HG03442 (cell line): ENCODE measurements around the gene MAGIX.

Experiments
- ATAC-seq: cut with Tn5 transposase; IDR thresholded peaks from one replicate; pipeline ENCODE4 v1.9.1; 2021; ENCODE audit warnings: mild to moderate bottlenecking, moderate library complexity; ENCODE audit not compliant: unreplicated experiment

MAGIX gene

DNA sequence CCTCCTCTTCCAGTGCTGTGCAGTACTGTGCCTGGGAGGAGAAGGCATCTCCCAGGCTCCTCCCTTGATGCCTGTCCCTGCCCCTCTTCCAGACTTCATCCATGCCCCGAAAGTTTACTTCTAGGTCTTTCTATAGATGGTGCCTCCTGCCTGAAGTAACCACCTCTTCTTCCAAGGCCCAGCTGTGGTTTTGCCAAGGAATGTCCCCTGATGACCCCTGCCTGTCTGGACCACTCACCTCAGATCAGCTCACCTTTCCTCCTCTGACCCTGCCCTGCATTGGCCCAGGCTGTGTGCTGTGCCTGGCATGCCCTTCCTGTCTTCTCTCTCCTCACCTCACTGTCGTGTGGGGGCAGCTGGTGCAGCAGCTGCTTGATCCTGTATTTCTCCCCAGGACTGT, 16.8 kb downstream of the MAGIX start:
- ATAC-seq: no peak

DNA sequence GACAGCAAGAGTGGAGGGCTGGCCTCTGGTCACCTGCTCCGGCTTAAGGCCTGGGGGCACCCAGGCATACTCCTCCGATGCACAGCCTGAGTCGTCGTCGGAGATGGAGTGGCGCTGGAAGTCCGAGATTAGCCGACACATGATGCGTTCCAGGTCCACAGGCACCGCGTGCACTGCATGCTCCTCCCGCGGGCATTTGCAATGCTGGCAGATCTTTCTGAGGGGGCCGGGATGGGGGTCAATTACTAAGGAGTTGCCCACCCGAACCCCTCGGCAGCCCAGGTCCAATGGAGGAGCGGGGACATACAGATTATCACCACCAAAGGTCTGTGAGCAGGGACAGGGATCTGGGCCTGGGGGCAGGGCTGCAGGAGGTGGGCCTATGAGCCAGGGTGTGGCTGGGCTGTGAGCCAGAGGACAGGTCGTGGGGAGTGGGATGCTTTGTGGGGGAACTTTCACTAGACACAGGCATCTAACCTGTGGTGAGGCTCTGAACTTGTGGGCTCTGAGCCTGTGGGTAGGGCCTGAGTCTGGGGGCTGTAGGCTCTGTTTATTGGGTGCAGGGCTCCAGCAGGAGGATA, 21.2 kb downstream of the MAGIX start:
- ATAC-seq: no peak

DNA sequence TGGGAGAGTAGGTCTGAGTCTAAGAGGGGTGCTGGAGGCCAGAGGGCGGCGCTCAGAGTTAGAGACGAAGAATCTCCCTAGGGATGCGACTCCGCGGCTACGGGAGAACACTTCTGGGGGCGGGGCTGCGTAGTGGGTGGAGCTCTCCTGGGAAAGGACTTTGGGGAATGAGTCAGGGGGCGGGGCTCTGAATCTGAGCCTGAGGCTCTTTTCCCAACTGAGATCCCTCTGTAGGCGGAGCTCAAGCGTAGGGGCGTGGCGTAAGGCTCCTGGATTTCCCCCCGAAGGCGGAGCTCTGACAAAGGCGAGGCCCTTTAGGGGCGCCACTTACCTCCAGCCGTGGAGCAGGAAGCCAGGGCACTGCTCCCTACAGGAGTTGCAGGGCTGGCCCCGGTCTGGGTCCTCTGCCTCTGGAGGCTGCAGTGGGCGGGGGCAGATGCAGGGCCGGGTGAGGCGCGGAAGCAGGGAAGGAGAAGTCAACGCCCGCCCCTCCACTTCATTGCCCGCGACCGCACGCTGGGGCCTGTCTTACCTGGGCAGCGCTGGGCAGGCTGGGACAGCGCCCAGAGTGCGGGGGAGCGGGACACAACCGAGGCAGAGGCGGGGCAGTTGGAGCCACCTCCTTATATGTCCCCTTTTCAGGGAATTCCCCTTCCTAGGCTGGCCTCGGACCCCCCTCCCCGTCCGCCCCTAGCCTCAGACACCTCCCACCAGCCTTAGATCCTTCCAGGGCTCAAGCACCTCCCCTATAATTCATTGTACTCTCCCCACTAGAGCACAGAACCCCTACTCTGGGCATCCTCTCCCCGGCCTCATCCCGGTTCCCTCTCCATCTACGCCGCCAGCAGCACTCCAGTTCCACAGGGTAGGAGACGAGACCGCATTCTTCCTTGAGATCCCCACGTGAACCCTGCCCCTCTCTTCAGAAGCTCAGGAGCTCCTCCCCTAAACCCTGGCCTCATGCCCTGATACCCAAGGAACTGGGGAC, 22.0 kb downstream of the MAGIX start:
- ATAC-seq: no peak

DNA sequence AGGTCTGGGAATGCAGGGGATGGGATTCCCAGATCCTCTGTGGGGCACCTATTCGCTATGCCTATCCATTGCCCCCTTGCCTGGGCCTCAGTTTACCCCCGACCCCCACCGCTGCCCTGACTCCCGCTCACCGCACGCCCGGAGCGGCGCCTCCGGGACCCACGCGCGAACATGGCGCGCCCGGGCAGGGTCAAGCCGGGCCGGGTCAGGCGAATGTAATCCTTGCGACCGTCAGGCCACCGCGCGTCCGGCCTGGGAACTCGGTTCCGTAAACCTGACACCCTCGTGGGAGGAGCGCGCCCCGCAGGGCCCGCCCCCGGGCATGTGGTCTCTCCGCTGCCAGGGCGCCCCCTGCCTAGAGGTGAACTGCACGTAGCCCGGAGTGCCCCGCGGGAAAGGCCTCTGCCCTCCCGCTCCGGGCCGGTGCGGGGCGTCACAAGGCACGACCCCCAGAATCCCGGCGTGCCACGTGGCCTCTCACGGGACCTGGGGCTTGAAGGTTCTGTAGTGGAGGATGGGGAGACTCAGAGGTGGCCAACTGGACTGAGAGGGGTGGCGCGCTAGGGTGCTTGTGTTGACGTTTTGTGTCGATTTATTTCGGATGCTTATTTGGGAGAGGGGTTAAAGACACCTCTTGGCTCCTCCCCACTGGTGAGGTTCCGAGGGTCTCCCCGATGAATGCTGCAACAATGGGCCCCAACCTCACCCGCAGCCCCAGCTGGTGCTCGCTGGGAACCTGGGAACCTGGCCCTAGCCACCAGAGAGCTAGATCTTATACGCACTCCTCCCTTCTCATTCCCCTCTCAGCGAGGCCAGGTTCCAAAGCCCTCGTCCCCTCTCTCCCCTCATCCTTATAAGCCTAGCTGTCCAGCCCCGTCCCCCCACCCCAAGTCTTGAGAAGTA, 23.8 kb downstream of the MAGIX start, which contains the start of gene PRICKLE3:
TSS of gene PRICKLE3 (minus strand) at position 249 of the 903 bp plus-strand sequence. CDS start at position 173, 76 bp downstream.
- peak; percentile 23 for ATAC-seq

DNA sequence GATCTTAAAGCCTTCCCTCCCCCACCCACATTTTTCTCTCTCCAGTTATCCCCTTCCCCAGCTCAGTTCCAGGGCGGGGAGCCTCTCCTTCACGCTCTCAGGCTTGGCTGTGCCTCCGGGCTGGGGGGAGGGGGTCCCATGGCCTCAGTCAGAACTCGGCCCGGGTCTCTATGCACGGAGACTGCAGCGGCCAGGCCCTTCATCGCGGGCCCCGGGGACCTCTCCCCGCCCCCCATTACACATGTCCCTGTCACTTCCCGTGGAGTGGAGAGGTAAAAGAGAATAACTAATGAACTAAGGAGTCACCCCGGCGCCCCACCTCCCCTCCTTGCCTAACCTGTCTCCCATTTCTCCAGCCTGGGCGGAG, 24.5 kb downstream of the MAGIX start:
- no peak for ATAC-seq

DNA sequence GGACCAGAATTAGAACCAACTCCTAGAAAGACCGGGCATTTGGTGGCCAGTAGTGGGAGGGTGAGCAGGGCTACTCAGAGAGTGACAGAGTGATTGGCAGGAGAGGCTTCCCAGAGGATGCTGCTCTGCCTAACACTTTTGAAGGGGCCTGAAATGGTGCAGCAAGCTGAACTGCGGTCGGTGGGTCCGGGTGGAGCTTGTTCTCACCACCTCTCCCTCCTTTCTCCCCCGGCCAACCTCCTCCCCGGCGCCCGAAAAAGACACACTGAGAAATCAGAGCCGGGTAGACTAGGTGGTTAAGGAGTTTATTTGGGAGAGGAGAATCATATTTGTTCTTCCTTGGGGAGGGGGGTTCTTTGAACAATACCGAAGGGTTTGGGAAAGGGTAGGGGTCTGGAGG, 25.0 kb downstream of the MAGIX start:
- no peak for ATAC-seq

DNA sequence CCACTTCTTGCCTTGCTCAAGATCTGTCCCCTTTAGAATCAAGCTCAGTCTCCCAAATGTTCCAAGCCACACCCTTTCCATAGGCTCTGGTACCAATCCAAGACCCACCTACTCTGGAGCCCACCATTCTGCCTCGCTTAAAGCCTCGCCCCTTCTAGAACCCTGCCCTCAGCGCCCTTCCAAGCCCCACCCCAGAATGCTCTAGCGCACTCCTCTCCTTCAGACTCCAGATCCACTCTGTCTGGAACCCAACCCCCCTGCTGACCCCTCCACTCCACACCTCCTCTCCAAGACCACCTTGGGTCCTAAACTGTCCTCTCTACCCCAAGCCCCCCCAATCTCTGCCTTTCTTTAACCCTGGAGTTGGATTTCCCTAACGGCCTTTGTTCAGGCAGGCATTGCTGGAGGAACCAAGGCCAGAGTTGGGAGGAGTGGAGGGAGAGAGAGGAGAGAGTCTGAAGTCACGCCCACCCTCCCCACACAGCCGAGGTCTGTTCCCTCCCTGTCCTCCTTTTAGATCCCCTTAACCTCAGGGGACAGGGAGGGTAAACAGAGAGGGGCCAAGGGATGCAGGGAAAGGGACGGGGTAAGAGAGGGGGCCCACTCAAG, 26.0 kb downstream of the MAGIX start:
- ATAC-seq: no peak

DNA sequence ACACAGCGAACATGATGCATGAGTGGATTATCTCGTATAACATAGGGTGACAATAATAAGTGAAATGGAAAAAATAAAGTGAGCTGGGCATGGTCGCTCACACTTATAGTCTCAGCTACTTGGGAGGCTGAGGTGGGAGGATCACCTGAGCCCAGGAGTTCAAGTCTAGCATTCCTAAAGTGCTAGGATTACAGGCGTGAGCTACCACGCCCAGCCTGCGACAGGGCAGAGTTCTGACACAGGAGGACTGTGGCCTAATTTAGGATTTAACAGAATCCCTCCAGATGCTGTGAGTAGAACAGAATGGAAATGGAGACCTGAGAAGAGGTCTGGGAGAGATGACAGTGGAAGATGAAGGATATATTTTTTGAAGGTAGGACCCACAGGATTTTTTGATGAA, 27.0 kb downstream of the MAGIX start:
- ATAC-seq: no peak

DNA sequence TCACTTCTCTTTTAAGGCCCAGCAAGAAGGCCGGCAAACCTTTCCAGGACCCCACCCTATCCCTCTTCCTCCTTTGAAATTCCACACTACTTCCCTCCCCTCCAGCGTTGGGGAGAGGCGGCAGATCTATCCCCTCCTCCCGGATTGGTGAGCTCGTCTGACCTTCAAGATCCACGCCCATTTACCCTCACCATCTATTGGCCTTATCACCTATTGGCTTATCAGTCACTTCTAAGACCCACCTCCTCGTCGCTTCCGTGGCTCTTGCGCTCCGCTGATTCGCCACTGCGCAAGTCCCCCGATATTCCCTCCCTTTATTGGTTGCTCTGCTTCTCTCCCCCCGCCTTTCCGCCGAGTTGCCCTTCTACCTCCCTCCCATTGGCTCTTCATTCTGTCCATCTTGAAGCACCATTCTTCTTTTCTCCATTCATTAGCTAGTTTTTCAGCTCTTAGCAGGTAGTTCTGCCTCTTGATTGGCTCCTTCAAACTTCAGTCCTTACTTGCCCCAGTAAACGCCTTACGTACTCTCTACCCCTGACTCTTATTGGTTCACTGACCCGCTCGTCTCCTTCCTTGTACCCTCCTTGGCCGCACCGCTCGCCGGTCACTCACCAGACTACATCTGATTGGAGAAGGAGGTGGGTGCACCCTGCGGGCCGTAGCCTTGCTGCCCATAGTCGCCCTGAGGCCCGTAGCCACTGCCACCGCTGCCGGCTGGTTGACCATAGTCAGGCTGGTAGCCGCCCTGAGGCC, 28.4 kb downstream of the MAGIX start:
- peak; percentile 85 for ATAC-seq

DNA sequence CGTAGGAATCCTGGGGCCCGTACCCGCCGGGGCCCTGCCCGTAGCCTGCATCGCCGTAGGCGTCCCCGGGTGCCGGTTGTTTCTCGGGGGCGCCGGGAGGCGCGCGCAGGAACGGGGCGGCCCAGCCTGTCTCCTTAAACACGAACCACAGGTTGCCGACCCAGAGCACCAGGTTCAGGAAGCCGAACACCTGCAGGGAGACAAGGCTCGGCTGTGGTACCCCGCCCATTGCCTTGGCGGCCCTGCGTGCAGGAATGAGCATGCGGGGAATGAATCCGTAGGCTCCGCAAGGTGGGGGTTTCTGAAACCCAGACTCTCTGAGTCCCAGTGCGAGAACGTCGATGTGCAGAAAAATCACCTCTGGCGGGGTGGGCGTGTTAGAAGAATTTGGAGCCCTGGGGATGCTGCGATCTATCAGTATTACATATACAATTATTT, 29.0 kb downstream of the MAGIX start:
- peak; percentile 5 for ATAC-seq

DNA sequence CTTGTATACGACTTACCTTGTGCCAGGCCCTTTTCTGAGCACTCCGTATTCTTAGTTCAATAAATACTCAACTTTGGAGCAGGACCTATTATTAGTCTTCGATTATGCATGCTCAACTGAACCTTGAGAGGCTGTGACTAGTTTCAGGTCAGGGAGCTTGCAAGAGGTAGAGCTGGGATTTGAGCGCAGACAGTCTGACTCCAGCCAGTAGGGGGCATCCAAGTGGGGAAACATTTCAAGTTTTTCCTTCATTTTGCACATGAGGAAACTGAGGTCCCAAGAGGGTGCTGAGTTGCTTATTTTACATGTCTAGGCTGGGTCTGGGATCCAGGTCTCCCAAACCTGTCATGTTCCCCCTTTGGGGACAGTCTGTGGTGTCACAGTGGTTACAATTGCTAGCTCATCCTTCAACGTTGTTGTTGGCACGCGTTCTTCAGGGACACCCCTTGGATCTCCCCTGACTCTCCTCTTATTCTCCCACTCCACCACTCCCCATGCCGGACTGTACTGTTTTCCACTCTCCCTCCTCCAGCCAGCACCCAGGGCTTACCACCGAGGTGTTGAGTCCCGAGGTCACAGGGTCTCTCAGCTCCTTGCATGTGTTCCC, 30.3 kb downstream of the MAGIX start:
- ATAC-seq: no peak

DNA sequence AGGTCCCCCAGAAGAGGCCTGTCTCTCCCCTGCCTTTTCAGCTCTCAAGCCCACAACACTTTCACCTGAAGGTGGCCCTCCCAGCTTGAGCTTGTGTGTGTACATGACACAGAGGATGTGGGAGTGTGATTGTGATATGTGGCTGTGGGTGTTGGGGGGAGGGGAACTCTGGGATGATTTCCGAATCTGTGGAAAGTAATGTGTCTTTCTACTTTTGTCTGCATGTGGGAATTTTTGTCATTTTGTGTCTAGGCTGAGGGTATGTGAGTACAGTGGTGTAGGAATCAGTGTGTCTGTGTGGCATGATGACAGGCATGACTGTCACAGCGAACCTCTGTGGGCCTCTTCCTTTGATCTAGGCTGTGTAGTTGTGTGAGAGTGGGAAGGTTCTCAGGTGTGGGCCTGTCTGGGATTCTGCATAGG, 31.0 kb downstream of the MAGIX start:
- ATAC-seq: no peak

DNA sequence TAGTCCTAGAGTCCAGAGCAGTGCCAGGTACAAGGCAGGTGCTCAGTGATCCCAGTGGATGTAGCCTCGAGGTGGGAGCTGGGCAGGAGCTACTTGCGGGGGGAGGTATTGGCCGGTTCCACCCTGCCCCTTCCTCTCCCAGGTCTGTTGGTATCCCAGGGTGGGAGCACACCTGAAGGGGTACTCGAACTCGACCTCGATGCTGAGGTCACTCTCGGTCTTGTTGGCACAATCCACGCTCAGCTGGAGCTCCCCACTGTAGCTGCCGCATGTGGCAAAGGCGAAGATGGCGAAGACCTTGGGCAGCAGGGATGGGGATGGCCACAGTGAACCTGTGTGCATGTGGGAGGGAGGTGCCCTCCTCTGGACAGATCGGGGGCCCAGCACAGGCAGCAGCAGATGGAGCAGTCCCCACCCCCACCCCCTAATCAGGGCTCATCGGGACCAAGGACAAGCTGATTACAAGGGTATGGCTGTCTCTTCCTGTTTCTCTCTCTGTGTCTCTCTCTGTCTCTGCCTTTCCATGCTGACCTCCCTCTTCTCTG, 35.1 kb downstream of the MAGIX start:
- no peak for ATAC-seq

DNA sequence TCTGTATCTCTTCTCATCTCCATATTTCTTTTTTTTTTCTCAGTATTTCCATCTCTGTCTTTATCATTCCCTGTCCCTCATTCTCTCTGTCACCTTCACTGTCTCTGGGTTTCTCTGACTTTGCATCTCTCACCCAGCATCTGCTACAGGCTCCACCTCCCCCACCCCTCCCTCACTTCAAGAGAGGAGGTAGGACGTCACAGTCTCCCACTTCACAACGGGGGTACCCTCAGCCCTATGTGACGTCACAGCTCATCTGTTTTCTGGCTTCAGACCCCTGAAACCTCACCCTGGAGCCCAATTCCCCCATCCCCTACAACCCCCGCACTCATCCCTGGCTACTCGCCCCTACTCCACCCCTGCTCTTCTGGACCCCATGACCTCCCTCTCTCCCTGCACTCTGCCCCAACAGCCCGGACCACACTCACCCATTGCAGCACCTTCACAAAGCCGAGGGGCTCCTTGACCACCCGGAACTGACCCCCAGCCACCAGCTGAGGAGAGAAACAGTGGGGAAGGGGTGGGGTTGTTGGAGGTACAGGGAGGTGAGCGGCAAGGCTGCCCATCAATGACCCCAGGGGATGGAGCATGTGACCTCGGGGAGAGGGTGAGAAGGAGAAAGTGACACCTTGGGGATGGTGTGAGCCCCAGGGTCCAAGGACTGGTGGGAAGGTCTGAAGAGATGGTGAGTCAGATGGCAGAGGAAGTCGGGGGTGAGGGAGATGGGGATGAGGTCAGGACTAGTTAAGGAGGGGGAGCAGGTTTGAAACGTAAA, 36.2 kb downstream of the MAGIX start:
- no peak for ATAC-seq

DNA sequence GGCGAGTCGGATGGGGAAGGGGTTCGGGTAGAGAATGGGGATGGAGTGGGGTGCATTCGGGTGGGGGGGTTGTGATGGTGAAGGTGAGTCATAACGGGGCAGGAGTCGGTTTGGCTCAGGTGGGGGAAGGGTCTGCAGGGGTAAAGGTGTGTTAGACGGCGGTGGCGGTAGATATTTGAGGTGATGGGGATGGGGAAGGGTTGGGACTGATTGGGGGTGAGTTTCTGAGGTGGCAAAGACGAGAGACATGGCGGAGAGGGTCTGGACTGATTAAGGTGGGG, 36.7 kb downstream of the MAGIX start:
- ATAC-seq: no peak

DNA sequence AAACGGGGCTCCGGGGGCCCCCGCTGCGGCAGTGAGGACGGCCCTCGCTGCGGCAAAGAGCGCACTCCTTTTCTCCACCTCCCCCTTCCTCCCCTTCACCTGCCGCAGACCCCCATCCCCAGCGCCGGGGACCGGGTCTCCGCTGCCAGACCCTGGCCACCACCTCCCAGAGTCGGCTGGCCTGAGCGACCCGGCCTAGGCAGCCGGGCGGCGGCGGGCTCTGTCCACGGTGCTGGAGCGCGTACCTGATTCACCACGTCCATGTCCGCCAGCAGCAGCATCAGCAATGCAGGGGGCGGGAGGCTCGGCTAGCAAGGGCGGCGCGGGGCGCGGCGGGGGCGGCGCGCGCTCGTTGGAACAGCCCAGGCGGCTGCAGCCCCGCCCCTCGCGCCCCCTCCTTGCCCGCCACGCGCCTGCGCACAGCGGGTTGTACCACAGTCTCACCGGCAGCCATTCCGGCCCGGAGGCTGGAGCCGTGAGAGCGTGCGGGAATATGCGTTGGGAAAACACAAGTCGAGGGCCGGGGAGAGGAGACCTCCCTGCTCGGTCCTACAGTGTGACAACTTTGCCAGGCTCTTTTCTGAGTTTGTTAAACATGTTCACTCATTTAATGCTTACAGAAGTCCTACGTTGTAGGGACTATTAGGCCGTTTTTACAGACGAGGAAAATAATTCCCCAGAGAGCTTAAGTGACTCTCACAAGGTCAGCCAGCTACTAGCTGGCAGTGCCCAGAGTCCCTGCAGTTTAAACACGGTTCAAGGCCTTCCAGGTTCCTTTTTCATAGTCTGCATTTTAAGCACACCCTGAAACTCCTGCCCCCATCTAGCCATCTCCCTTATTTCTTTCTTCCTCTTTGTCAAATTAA, 37.6 kb downstream of the MAGIX start, which contains the start of gene SYP:
TSS of gene SYP (minus strand) at position 288 of the 866 bp plus-strand sequence. CDS start at position 281, 7 bp downstream.
- peak; percentile 98 for ATAC-seq

DNA sequence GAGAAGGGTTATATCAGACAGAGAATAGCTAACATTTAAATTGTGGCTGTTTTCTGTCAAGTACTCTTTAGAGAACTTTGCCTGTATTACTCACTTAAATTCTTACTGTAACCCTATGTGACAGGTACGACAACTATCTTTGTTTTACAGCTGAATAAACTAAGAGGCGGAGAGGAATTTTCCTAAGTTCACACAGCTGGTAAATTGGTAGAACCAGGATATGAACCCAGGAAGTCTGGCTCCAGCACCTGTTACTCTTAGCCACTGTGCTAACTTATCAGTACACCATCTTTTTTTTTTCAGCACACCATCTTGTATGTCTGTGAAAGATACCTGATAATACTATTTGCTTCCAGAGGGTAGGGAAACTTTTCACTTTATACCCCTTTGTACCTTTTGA, 39.5 kb downstream of the MAGIX start:
- no peak for ATAC-seq

DNA sequence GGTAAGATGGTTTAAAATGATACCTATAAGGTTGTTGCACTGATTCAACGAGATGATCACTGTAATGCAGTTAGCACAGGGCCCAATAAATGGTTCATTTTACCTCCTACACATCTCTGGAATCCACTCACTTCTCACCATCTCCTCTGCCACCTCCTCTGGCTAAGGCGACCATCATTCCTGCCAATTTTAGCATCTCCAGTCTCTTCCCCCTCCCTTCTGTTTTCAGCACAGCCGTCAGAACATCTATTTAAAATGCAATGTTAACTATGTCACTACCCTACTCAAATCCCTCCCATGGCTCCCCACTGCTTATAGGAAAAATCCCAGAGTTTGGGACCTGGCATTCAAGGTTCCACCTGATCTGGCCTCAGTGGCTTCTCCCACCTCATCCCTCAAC, 41.0 kb downstream of the MAGIX start:
- no peak for ATAC-seq
